Activated T-cell treated with anti-CD3 and anti-CD28 coated beads for 48 hours (primary cell): ENCODE measurements around the gene AMZ1.
A peak's percentile ranks its signal among the peaks of the same experiment; 100 is the strongest.

ENCODE experiments used
- DNase-seq: peaks from one replicate; pipeline ENCODE4 v3.0.0-alpha.2; 2020; ENCODE audit warnings: low read depth

AMZ1 gene, protein sequence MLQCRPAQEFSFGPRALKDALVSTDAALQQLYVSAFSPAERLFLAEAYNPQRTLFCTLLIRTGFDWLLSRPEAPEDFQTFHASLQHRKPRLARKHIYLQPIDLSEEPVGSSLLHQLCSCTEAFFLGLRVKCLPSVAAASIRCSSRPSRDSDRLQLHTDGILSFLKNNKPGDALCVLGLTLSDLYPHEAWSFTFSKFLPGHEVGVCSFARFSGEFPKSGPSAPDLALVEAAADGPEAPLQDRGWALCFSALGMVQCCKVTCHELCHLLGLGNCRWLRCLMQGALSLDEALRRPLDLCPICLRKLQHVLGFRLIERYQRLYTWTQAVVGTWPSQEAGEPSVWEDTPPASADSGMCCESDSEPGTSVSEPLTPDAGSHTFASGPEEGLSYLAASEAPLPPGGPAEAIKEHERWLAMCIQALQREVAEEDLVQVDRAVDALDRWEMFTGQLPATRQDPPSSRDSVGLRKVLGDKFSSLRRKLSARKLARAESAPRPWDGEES

GRCh38 chr7:2687881-2688318 lies at the start of gene AMZ1:
AMZ1 (plus strand) TSS chr7:2688202; CDS start chr7:2700452, 12,250 bp downstream.
- DNase-seq = no peak

DNA sequence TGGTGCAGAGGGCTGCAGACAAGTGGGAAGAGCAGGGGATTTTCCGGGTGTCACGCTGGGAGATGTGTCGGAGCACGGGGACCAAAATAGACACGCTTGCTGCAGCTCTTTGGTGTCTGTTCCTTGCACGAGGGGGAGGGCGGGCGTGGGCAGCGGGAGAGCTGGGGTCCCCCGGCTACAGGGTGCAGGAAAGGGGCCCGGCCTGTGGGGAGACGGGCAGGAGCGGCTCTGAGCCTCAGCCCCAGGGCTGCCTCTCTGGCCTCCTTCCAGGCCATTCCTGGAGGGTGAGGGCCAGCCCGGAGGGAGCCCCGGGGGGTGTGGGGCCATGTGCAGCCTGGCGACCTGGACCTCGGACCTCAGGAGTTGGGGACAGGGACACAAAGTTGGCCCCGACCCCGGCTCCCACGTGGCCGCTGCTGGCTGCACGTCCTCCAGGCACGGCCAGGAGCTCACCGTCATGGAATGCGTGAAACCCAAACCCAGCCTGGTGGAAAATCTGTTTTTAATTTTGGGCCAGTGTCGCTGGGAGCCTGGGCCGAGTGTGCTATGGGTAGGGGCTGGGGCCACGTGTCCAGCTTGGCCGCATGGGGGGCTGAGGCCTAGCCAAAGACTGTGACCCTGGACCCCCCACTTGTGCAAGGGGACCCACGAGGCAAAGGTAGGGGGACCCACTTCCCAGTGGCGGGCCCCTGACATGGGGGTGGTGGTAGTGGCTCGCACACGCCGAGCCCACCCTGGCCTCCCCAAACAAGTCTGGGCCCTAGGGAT lies 49.6 kb upstream of the AMZ1 start:
- no peak for DNase-seq

- no peak for DNase-seq
Measured at GRCh38 chr7:2639181-2639681, 48.8 kb upstream of the AMZ1 start.

- no peak for DNase-seq
Measured at GRCh38 chr7:2639695-2640481, 48.1 kb upstream of the AMZ1 start.

- no peak for DNase-seq
Measured at GRCh38 chr7:2640482-2640830, 47.5 kb upstream of the AMZ1 start.

- no peak for DNase-seq
Measured at GRCh38 chr7:2640846-2641316, 47.1 kb upstream of the AMZ1 start.

DNA sequence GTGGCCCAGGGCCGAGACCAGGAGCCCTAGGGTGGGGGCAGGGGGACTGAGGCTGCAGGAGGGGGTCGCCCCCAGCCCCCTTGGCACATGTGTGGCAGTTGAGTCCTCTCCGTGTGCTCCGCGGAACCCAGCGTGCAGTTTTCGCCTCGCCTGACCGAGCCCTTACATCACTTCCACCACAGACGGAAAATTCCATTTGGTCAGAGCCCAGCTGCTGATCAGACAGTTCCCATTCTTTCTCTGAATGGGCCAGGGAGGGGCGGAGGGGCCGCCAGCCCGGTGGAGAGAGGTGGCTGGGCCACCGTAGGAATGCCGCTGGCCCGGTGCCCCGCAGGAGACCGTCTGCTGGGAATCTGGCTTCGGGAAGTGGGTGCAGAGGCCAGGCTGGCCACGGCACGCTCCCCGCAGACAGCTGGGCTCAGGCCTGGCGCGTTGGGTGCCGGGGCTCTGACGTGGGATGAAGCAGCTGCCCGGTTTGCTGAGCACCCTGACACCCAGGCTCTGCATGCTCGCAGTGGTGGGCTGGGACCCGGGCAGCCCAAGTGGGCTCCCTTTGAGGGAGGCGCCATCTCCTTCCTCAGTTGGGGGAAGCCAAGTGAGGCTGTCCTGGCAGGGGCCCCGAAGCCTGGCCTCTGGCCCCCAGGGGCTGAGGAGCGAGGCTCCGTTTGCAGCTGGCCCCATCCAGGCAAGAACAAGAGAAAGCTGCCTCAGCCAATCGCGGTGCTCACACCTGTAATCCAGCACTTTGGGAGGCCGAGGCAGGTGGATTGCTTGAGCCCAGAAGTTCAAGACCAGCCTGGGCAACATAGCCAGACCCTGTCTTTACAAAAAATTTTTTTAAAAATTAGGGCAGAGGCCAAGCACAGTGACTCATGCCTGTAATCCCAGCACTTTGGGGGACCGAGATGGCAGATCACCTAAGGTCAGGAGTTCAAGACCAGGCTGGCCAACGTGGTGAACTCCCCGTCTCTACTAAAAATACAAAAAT lies 46.3 kb upstream of the AMZ1 start:
- no peak for DNase-seq

- no peak for DNase-seq
Measured at GRCh38 chr7:2643386-2644219, 44.4 kb upstream of the AMZ1 start.

GRCh38 chr7:2644220-2644561 lies 43.8 kb upstream of the AMZ1 start:
- no peak for DNase-seq

GRCh38 chr7:2644562-2645273 lies 43.3 kb upstream of the AMZ1 start:
- no peak for DNase-seq

DNA sequence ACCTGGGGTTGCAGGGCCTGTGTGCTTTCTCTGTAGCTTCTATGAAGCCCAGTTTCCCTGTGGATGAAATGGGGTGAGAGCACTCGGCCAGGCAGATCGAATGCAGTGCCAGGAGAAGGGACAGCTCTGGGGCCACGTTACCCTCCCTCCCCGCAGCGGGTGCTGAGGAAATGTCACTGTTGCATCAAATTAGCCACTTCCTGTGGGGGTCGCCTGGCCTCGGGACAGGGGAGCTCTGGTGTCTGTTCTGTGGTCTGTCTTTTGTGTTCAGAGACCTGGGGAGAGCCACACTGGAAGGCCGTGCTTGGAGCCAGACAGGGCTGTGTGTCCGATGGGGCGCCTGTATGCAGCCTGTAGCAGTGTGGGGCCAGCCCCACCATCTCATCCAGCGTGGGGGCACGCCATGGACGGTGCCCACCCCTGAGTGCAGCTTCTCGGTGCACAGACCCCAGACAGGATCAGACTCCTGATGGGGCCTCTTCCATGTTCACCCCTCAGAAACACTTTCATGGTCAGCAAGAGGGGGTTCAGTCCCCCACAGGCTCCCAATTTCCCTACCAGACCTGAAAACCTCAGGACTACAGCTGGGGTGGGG lies 42.6 kb upstream of the AMZ1 start:
- peak; percentile 23 for DNase-seq

- DNase-seq = no peak
Measured at GRCh38 chr7:2646336-2646679, 41.7 kb upstream of the AMZ1 start.

GRCh38 chr7:2646680-2647571 lies 41.1 kb upstream of the AMZ1 start:
- no peak for DNase-seq

DNA sequence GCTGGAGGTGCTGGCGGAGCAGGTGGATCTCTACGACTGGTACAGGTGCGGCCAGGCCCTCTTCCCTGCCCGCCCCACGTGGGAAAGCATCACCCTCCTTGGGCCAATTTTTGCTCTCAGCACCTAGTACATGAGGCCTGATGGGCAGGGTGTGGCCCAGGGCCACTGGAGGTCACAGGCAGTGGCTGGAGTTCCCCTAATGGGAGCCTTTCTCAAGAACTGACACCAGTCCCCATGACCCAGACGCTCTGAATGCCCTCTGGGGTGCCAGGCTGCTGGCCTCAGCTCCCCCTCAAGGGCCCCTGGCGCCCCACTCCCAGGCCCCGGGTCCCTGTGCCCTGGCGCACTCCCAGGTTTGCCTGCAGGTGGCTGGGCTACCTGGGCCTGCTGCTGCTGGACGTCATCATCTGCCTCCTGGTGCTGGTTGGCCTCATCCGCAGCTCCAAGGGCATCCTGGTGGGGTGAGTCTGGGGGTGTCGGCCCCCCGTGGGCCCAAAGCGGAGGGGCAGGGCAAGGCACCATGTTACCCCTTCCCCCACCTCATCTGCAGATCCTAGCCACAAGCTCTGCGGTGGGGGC lies 40.3 kb upstream of the AMZ1 start:
- no peak for DNase-seq

- DNase-seq = no peak
Measured at GRCh38 chr7:2649139-2649838, 38.7 kb upstream of the AMZ1 start.

GRCh38 chr7:2649991-2650390 lies 38.0 kb upstream of the AMZ1 start:
- DNase-seq = no peak

DNA sequence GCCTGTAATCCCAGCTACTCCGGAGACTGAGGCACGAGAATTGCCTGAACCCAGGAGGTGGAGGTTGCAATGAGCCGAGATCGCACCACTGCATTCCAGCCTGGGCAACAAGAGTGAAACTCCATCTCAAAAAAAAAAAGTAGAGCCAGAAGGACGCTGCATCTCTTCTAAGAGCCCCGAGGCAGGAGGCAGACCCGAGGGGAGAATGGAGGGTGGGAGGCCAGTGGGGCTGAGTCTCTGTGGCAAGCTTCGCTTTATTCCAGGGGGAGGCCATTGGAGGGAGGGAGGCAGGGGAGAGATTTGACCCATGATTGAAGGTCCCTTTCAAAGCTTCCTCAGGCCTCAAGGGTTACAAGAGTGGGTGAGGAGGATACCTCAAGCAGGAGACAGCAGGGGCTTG lies 37.6 kb upstream of the AMZ1 start:
- no peak for DNase-seq
